GM12878 (cell line): ENCODE measurements around the gene PATJ. TPM values are rescaled to one million over a fixed set of nuclear protein-coding genes. Genes with fewer than 3 reads are reported as not detected.

Experiments
- ATAC-seq: fragments of 200-7000 bp; cut with Tn5 transposase; 3 replicates; pipeline ENCODE4 v1.9.1; 2020; ENCODE audit warnings: mild to moderate bottlenecking, moderate library complexity
- BruUV-seq: library from RNA; stranded (reverse); fragments of 400-500 nt; replicated peaks from 2 replicates; lab custom pipeline; 2021; lab: Mats Ljungman, UMichigan
- CTCF ChIA-PET: fragments of 300-600 bp; sonication (Branson Sonifier 250); formaldehyde crosslinking; extraction: SDS; loops from one replicate; lab custom pipeline; 2021; ENCODE audit warnings: inconsistent platforms; lab: Yijun Ruan, JAX
- POLR2A ChIA-PET: fragments of 350-600 bp; formaldehyde crosslinking; extraction: SDS; loops from one replicate; lab custom pipeline; 2021; ENCODE audit warnings: inconsistent platforms; lab: Charles Lee
- RAD21 ChIA-PET: fragments of 300-600 bp; sonication (Branson Sonifier 250); formaldehyde crosslinking; loops from one replicate; lab custom pipeline; 2023; ENCODE audit warnings: antibody characterized with exemption; ENCODE audit not compliant: unreplicated experiment; lab: Charles Lee
- SMC1A ChIA-PET: fragments of 300-600 bp; sonication (Branson Sonifier 250); formaldehyde crosslinking; loops from one replicate; lab custom pipeline; 2023; ENCODE audit not compliant: unreplicated experiment, uncharacterized antibody; lab: Charles Lee
- DNase-seq: peaks from one replicate; pipeline ENCODE4 v3.0.0-alpha.2; 2011; ENCODE audit warnings: low read depth, low spot score
- FAIRE-seq: peaks from 3 replicates; lab custom pipeline; 2011; peaks lifted over from hg19 to GRCh38; lab: Jason Lieb, UNC
- H2AFZ ChIP-seq: 2 replicates; pipeline ENCODE4 v1.6.0; 2011; ENCODE audit warnings: low read depth, low read length, control low read depth; ENCODE audit not compliant: control insufficient read depth
- H3K27ac ChIP-seq: 2 replicates; pipeline ENCODE4 v1.5.1; 2011; ENCODE audit warnings: control low read depth; ENCODE audit not compliant: control insufficient read depth, insufficient read depth
- H3K27me3 ChIP-seq, 2 experiments: replicated peaks in 1 of 2; 2 replicates each; pipeline versions ENCODE4 v1.6.0 to v1.6.1; 2011; ENCODE audit warnings: low read length in 1 of 2; ENCODE audit not compliant: control insufficient read depth in 2 of 2, insufficient read depth in 2 of 2
- H3K36me3 ChIP-seq, 2 experiments: 2 replicates each; pipeline ENCODE4 v1.5.1; 2011; ENCODE audit warnings: low read length in 1 of 2; ENCODE audit not compliant: control insufficient read depth in 2 of 2, insufficient read depth in 2 of 2
- H3K4me1 ChIP-seq: 2 replicates; pipeline ENCODE4 v1.6.1; 2011; ENCODE audit warnings: mild to moderate bottlenecking, low read length, moderate library complexity, mixed read lengths; ENCODE audit not compliant: control insufficient read depth, insufficient read depth
- H3K4me2 ChIP-seq: 2 replicates; pipeline ENCODE4 v1.6.0; 2011; ENCODE audit warnings: control low read depth; ENCODE audit not compliant: control insufficient read depth, insufficient read depth
- H3K4me3 ChIP-seq: fragments of 200-600 bp; sonication (generic); 2 replicates; pipeline ENCODE4 v1.5.1; 2016
- H3K79me2 ChIP-seq: 2 replicates; pipeline ENCODE4 v1.6.0; 2011; ENCODE audit warnings: low read length; ENCODE audit not compliant: control insufficient read depth, insufficient read depth
- H3K9ac ChIP-seq: 2 replicates; pipeline ENCODE4 v1.8.0; 2011; ENCODE audit warnings: low read length, control low read depth, mixed read lengths; ENCODE audit not compliant: control insufficient read depth, insufficient read depth
- H3K9me3 ChIP-seq: replicated peaks from 3 replicates; pipeline ENCODE4 v1.5.1; 2011; ENCODE audit warnings: mild to moderate bottlenecking, low read length; ENCODE audit not compliant: control insufficient read depth, insufficient read depth
- H4K20me1 ChIP-seq: 2 replicates; pipeline ENCODE4 v1.6.0; 2011; ENCODE audit not compliant: control insufficient read depth, insufficient read depth
- BACH1 ChIP-seq: fragments of 450-650 bp; IDR thresholded peaks from 2 replicates; pipeline ENCODE4 v1.6.1; 2017; ENCODE audit warnings: mild to moderate bottlenecking, borderline replicate concordance
- BCLAF1 ChIP-seq: fragments of 450-650 bp; IDR thresholded peaks from 2 replicates; pipeline ENCODE4 v1.6.1; 2017; ENCODE audit warnings: antibody characterized with exemption, mild to moderate bottlenecking, moderate library complexity
- BMI1 ChIP-seq: fragments of 450-650 bp; IDR thresholded peaks from 2 replicates; pipeline ENCODE4 v1.6.1; 2016; ENCODE audit warnings: mild to moderate bottlenecking, moderate library complexity, borderline replicate concordance
- CBX5 ChIP-seq: sonication (generic); IDR thresholded peaks from 2 replicates; pipeline ENCODE4 v1.6.1; 2016; ENCODE audit warnings: low read depth, moderate library complexity, mild to moderate bottlenecking, inconsistent platforms
- ESRRA ChIP-seq: IDR thresholded peaks from 2 replicates; pipeline ENCODE4 v1.6.1; 2012; ENCODE audit warnings: mild to moderate bottlenecking, low read length, improper control_type of control experiment
- MYB ChIP-seq: fragments of 150-350 bp; IDR thresholded peaks from 2 replicates; pipeline ENCODE4 v1.6.1; 2014; ENCODE audit warnings: mild to moderate bottlenecking, low read depth, low read length, borderline replicate concordance
- PRDM15 ChIP-seq: fragments of 450-650 bp; formaldehyde crosslinking; IDR thresholded peaks from 2 replicates; pipeline ENCODE4 v1.4.0; 2020; ENCODE audit warnings: mild to moderate bottlenecking, moderate library complexity
- STAT1 ChIP-seq: fragments of 450-650 bp; conservative IDR thresholded peaks from 2 replicates; pipeline ENCODE4 v1.6.1; 2014; ENCODE audit warnings: antibody characterized with exemption, mild to moderate bottlenecking
- ZNF384 ChIP-seq: IDR thresholded peaks from 2 replicates; pipeline ENCODE4 v1.6.1; 2012; ENCODE audit warnings: low read depth, mild to moderate bottlenecking, low read length, improper control_type of control experiment, borderline replicate concordance
- ZZZ3 ChIP-seq: IDR thresholded peaks from 2 replicates; pipeline ENCODE4 v1.6.1; 2011; ENCODE audit warnings: low read depth; ENCODE audit not compliant: control insufficient read depth, insufficient read length
- WGBS: methylation state at CpG from one replicate; pipeline ENCODE4 v1.1.6; 2016; ENCODE audit warnings: low lambda C conversion rate; ENCODE audit not compliant: insufficient replicate concordance, insufficient coverage; ENCODE audit errors: missing lambda C conversion rate; 5-methylcytosine and 5-hydroxymethylcytosine counted together
- in situ Hi-C: fragments of 300-500 bp; cut with MboI; formaldehyde crosslinking; loops from 9 replicates; pipeline ENCODE4 v1.14.3; 2018; ENCODE audit warnings: mixed read lengths
- intact Hi-C: fragments of 100-400 bp; cut with micrococcal nuclease; formaldehyde crosslinking; loops from one replicate; pipeline ENCODE4 v1.14.2; 2022; ENCODE audit not compliant: unreplicated experiment
- polyA plus RNA-seq, 11 experiments: library from polyadenylated mRNA; depleted of rRNA in 4 of 11; unstranded in 6 of 11; stranded (reverse) in 5 of 11; fragments of >200 nt; fragmentation: Nextera tagmentation in 4 of 11; fragmentation: Illumina TruSeq in 1 of 11; extraction: Ambion mirVana in 4 of 11; extraction: Trizol in 1 of 11; gene quantifications; 1 replicate in 1 of 11; 2 replicates in 10 of 11; pipeline versions ENCODE4 v1.2.1 to v1.2.3, GENCODE V29; 2011 to 2016; ENCODE audit warnings: inconsistent platforms in 2 of 11, missing spikeins in 2 of 11, low read depth in 1 of 11
- total RNA-seq, 4 experiments: library from RNA; depleted of rRNA in 3 of 4; stranded (reverse); fragments of >200 nt in 3 of 4; fragmentation: Illumina TruSeq in 1 of 4; extraction: Trizol in 1 of 4; gene quantifications; 2 replicates each; pipeline versions ENCODE4 v1.2.1 to v1.2.3, GENCODE V29; 2013 to 2021

Gene PATJ
- total and polyA plus RNA-seq, 10 of the 15 experiments (the other 5 are each of a cell fraction or from before 2014, with no cell fraction given) = 2.8 to 13.9 (median 6.9) TPM

DNA sequence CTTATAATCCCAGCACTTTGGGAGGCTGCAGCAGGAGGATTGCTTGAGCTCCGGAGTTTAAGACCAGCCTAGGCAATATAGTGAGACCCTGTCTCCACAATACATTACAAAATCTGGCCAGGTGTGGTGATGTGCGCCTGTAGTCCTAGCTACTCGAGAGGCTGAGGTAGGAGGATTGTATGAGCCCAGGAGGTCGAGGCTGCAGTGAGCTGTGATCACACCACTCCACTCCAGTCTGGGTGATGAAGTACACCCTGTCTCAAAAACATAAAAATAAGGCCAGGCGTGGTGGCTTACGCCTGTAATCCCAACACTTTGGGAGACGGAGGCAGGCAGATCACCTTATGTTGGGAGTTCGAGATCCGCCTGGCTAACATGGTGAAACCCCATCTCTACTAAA lies 480.0 kb downstream of the PATJ start (continued):
- TF ChIP-seq PRDM15 (CRISPR knock-in tag) = no peak
- TF ChIP-seq STAT1 = no peak
- no peak for TF ChIP-seq ZNF384
- TF ChIP-seq BCLAF1 = no peak

GRCh38 chr1:62224182-62224581 lies 481.9 kb downstream of the PATJ start:
- no peaks in the 10 kb centered on the region; a peak in 1 of 4 replicates for H3K27me3 ChIP-seq
- intact Hi-C loops = no loop called here
- no peaks in the 10 kb centered on the region for H3K9me3 ChIP-seq
- RAD21 ChIA-PET = no interaction called here
- ATAC-seq = no peak
- TF ChIP-seq MYB = no peak
- TF ChIP-seq CBX5 = no peak
- no peak for TF ChIP-seq ZZZ3
- TF ChIP-seq STAT1 = no peak
- no peak for TF ChIP-seq BMI1
- TF ChIP-seq ESRRA = no peak
- no peak for TF ChIP-seq BACH1
- TF ChIP-seq, all 136 proteins: peak for 0
- no peaks in the 10 kb centered on the region for H3K4me1 ChIP-seq
- H3K79me2 ChIP-seq = no peaks in the 10 kb centered on the region
- no peak overlapping the region for H3K9ac ChIP-seq
- DNase-seq (no peak), FAIRE-seq (no peak)
- no peak overlapping the region for H3K27ac ChIP-seq
- in situ Hi-C loops = no loop called here
- SMC1A ChIA-PET = no interaction called here
- POLR2A ChIA-PET = no interaction called here
- H3K4me2 ChIP-seq = no peak overlapping the region
- 0% methylated on average over 2 of the region's 3 CpGs for WGBS
- H3K36me3 ChIP-seq = no peaks in the 10 kb centered on the region
- CTCF ChIA-PET = no interaction called here
- no peak overlapping the region for H2AFZ ChIP-seq
- no peaks in the 10 kb centered on the region for H4K20me1 ChIP-seq
- H3K4me3 ChIP-seq = no peak overlapping the region
- BruUV-seq = no TSS peak
